ENCODE measurements around the gene AAR2. TPM values are rescaled to one million over a fixed set of nuclear protein-coding genes. Genes with fewer than 3 reads are reported as not detected.

AAR2 gene
- total RNA-seq, 1 experiment from 2014 or later, result 60.0 TPM

- CTCF ChIA-PET, result interaction anchor here (0.6 to 2.3 kb wide), 3 partner anchors 8 to 16 kb away, joined by 3 to 7 read pairs (median 3); no protein-coding TSS in a partner anchor
- Histone ChIP-seq H3K36me3 (ENCODE audit: control insufficient read depth, insufficient read depth, low read length) (no peaks in the 10 kb centered on the region; the same call in 1 of the 2 replicates), H3K27me3 (replicated peaks; ENCODE audit: control insufficient read depth, insufficient read depth, low read length) (no peaks in the 10 kb centered on the region), H3K4me1 (no peaks in the 10 kb centered on the region), H3K4me3 (ENCODE audit: low read depth, low read length) (no peak overlapping the region), H3K9me3 (no peaks in the 10 kb centered on the region)
- no peak for TF ChIP-seq CTCF (IDR thresholded peaks at IDR 0.05; ENCODE audit: insufficient read depth in 1 of 2, low read depth in 1 of 2, low read length in 1 of 2, severe bottlenecking in 1 of 2, unreplicated experiment in 1 of 2)
- DNase-seq, result no peak
- intact Hi-C loops (cut with micrococcal nuclease; ENCODE audit: unreplicated experiment), result no loop called here
- Mint-ChIP-seq H3K36me3 (ENCODE audit: insufficient read depth, unreplicated experiment) (peaks cover 7% of the 10 kb centered on the region), H3K27ac (ENCODE audit: unreplicated experiment) (no peak overlapping the region), H3K4me1 (ENCODE audit: low read depth, unreplicated experiment) (peaks cover 5% of the 10 kb centered on the region), H3K9me3 (ENCODE audit: unreplicated experiment) (no peaks in the 10 kb centered on the region), H3K27me3 (ENCODE audit: insufficient read depth, unreplicated experiment) (no peaks in the 10 kb centered on the region), H3K4me3 (ENCODE audit: unreplicated experiment) (no peak overlapping the region)
- BruUV-seq (replicated peaks), result no TSS peak
- POLR2A ChIA-PET, result no interaction called here
Observed at GRCh38 chr20:36218380-36219064, 17.8 kb upstream of the AAR2 start.

- peaks cover 7% of the 10 kb centered on the region for H3K36me3 Mint-ChIP-seq (ENCODE audit: insufficient read depth, unreplicated experiment)
- CTCF ChIA-PET, result interaction anchor here (2.3 kb wide), 1 partner anchor 17 kb away, joined by 7 read pairs; no protein-coding TSS in a partner anchor
- no peak for TF ChIP-seq CTCF (IDR thresholded peaks at IDR 0.05; ENCODE audit: insufficient read depth in 1 of 2, low read depth in 1 of 2, low read length in 1 of 2, severe bottlenecking in 1 of 2, unreplicated experiment in 1 of 2)
Observed at GRCh38 chr20:36219671-36220220, 16.5 kb upstream of the AAR2 start.

GRCh38 chr20:36225666-36226065 is 10.6 kb upstream of the AAR2 start:
- DNase-seq, result no peak
- Histone ChIP-seq H3K36me3 (ENCODE audit: control insufficient read depth, insufficient read depth, low read length) (no peaks in the 10 kb centered on the region), H3K27me3 (replicated peaks; ENCODE audit: control insufficient read depth, insufficient read depth, low read length) (no peaks in the 10 kb centered on the region), H3K4me1 (no peaks in the 10 kb centered on the region), H3K9me3 (no peaks in the 10 kb centered on the region), H3K4me3 (ENCODE audit: low read depth, low read length) (no peak overlapping the region)
- peaks cover 23% of the 10 kb centered on the region for H3K36me3 Mint-ChIP-seq (ENCODE audit: insufficient read depth, unreplicated experiment)
- no peak for TF ChIP-seq CTCF (IDR thresholded peaks at IDR 0.05; ENCODE audit: insufficient read depth in 1 of 2, low read depth in 1 of 2, low read length in 1 of 2, severe bottlenecking in 1 of 2, unreplicated experiment in 1 of 2)
- intact Hi-C loops (cut with micrococcal nuclease; ENCODE audit: unreplicated experiment), result no loop called here
- H3K4me1 Mint-ChIP-seq (ENCODE audit: low read depth, unreplicated experiment), result no peaks in the 10 kb centered on the region
- H3K4me3 Mint-ChIP-seq (ENCODE audit: unreplicated experiment), result no peak overlapping the region
- no peaks in the 10 kb centered on the region for H3K27me3 Mint-ChIP-seq (ENCODE audit: insufficient read depth, unreplicated experiment)
- no peak overlapping the region for H3K27ac Mint-ChIP-seq (ENCODE audit: unreplicated experiment)
- H3K9me3 Mint-ChIP-seq (ENCODE audit: unreplicated experiment), result no peaks in the 10 kb centered on the region
- CTCF ChIA-PET, result interaction anchor here (0.9 kb wide), 1 partner anchor 23 kb away, joined by 3 read pairs; no protein-coding TSS in a partner anchor
- POLR2A ChIA-PET, result no interaction called here
- BruUV-seq (replicated peaks), result no TSS peak

More at GRCh38 chr20:36219671-36220220, 16.5 kb upstream of the AAR2 start:
- Histone ChIP-seq H3K36me3 (ENCODE audit: control insufficient read depth, insufficient read depth, low read length) (no peaks in the 10 kb centered on the region; the same call in 1 of the 2 replicates), H3K4me1 (no peaks in the 10 kb centered on the region), H3K27me3 (replicated peaks; ENCODE audit: control insufficient read depth, insufficient read depth, low read length) (no peaks in the 10 kb centered on the region), H3K9me3 (no peaks in the 10 kb centered on the region), H3K4me3 (ENCODE audit: low read depth, low read length) (no peak overlapping the region)
- no peaks in the 10 kb centered on the region for H3K27me3 Mint-ChIP-seq (ENCODE audit: insufficient read depth, unreplicated experiment)
- DNase-seq, result no peak
- POLR2A ChIA-PET, result no interaction called here
- H3K27ac Mint-ChIP-seq (ENCODE audit: unreplicated experiment), result no peak overlapping the region
- BruUV-seq (replicated peaks), result no TSS peak
- no peak overlapping the region for H3K4me3 Mint-ChIP-seq (ENCODE audit: unreplicated experiment)
- intact Hi-C loops (cut with micrococcal nuclease; ENCODE audit: unreplicated experiment), result no loop called here
- no peaks in the 10 kb centered on the region for H3K9me3 Mint-ChIP-seq (ENCODE audit: unreplicated experiment)
- peaks cover 5% of the 10 kb centered on the region for H3K4me1 Mint-ChIP-seq (ENCODE audit: low read depth, unreplicated experiment)
